SK-N-SH treated with all-trans-retinoic acid at 6 μM for 48 hours (cell line): Measurements from ENCODE around the gene CMIP.

ENCODE experiments used
- ATAC-seq: fragments of 200-7000 bp; cut with Tn5 transposase; 3 replicates; pipeline ENCODE4 v1.9.1; 2020; ENCODE audit warnings: mild to moderate bottlenecking, moderate library complexity
- ARNTL ChIP-seq: fragments of 450-650 bp; formaldehyde crosslinking; IDR thresholded peaks from 2 replicates; pipeline ENCODE4 v1.5.0; 2020; ENCODE audit warnings: low read depth, mild to moderate bottlenecking, moderate library complexity, borderline replicate concordance
- CSDC2 ChIP-seq: fragments of 250-450 bp; sonication (Bioruptor Pico); IDR thresholded peaks from 2 replicates; pipeline ENCODE4 v1.5.0; 2020; ENCODE audit warnings: mild to moderate bottlenecking, moderate library complexity
- ESRRG ChIP-seq: fragments of 250-450 bp; sonication (Bioruptor Pico); IDR thresholded peaks from 2 replicates; pipeline ENCODE4 v1.6.1; 2021; ENCODE audit warnings: mild to moderate bottlenecking
- GLIS3 ChIP-seq: fragments of 250-450 bp; sonication (Bioruptor Pico); IDR thresholded peaks from 2 replicates; pipeline ENCODE4 v1.5.0; 2020; ENCODE audit warnings: mild to moderate bottlenecking, moderate library complexity
- ISL1 ChIP-seq: fragments of 250-450 bp; sonication (Bioruptor Pico); IDR thresholded peaks from 2 replicates; pipeline ENCODE4 v2.1.2; 2022; ENCODE audit warnings: mild to moderate bottlenecking, moderate library complexity
- SNAI2 ChIP-seq: fragments of 250-450 bp; sonication (Bioruptor Pico); IDR thresholded peaks from 2 replicates; pipeline ENCODE4 v1.5.0; 2020; ENCODE audit warnings: mild to moderate bottlenecking, moderate library complexity
- TCF4 ChIP-seq: fragments of 250-450 bp; sonication (Bioruptor Pico); IDR thresholded peaks from 2 replicates; pipeline ENCODE4 v1.8.0; 2021; ENCODE audit warnings: mild to moderate bottlenecking, moderate library complexity, borderline replicate concordance
- ZC3H10 ChIP-seq: fragments of 250-450 bp; sonication (Bioruptor Pico); IDR thresholded peaks from 2 replicates; pipeline ENCODE4 v1.5.1; 2021; ENCODE audit warnings: mild to moderate bottlenecking, moderate library complexity
- ZFP3 ChIP-seq: fragments of 250-450 bp; sonication (Bioruptor Pico); IDR thresholded peaks from 2 replicates; pipeline ENCODE4 v1.5.0; 2020; ENCODE audit warnings: mild to moderate bottlenecking, moderate library complexity
- ZFP30 ChIP-seq: fragments of 450-650 bp; formaldehyde crosslinking; IDR thresholded peaks from 2 replicates; pipeline ENCODE4 v1.5.0; 2022; ENCODE audit warnings: mild to moderate bottlenecking, moderate library complexity
- ZNF565 ChIP-seq: fragments of 450-650 bp; formaldehyde crosslinking; conservative IDR thresholded peaks from 2 replicates; pipeline ENCODE4 v1.5.0; 2020; ENCODE audit warnings: low read depth, mild to moderate bottlenecking, moderate library complexity
- ZNF8 ChIP-seq: fragments of 450-650 bp; formaldehyde crosslinking; IDR thresholded peaks from 2 replicates; pipeline ENCODE4 v1.5.0; 2020; ENCODE audit warnings: mild to moderate bottlenecking, moderate library complexity
- TF ChIP-seq, protein P1 (sequence below): fragments of 250-450 bp; sonication (Bioruptor Pico); IDR thresholded peaks from 2 replicates; pipeline ENCODE4 v1.5.0; 2020; ENCODE audit warnings: mild to moderate bottlenecking, moderate library complexity
- TF ChIP-seq, protein P2 (sequence below): fragments of 250-450 bp; sonication (Bioruptor Pico); IDR thresholded peaks from 2 replicates; pipeline ENCODE4 v1.8.0; 2020; ENCODE audit warnings: mild to moderate bottlenecking, moderate library complexity, borderline replicate concordance
- TF ChIP-seq, protein P3 (sequence below): fragments of 250-450 bp; sonication (Bioruptor Pico); IDR thresholded peaks from 2 replicates; pipeline ENCODE4 v1.5.1; 2020; ENCODE audit warnings: low read depth, mild to moderate bottlenecking, moderate library complexity
- TF ChIP-seq, protein P4 (sequence below): fragments of 250-450 bp; sonication (Bioruptor Pico); IDR thresholded peaks from 2 replicates; pipeline ENCODE4 v1.5.1; 2021; ENCODE audit warnings: mild to moderate bottlenecking, moderate library complexity
- TF ChIP-seq, protein P5 (sequence below): fragments of 250-450 bp; sonication (Bioruptor Pico); IDR thresholded peaks from 2 replicates; pipeline ENCODE4 v1.8.0; 2021; ENCODE audit warnings: low read depth, mild to moderate bottlenecking, moderate library complexity, borderline replicate concordance

The CMIP gene

DNA sequence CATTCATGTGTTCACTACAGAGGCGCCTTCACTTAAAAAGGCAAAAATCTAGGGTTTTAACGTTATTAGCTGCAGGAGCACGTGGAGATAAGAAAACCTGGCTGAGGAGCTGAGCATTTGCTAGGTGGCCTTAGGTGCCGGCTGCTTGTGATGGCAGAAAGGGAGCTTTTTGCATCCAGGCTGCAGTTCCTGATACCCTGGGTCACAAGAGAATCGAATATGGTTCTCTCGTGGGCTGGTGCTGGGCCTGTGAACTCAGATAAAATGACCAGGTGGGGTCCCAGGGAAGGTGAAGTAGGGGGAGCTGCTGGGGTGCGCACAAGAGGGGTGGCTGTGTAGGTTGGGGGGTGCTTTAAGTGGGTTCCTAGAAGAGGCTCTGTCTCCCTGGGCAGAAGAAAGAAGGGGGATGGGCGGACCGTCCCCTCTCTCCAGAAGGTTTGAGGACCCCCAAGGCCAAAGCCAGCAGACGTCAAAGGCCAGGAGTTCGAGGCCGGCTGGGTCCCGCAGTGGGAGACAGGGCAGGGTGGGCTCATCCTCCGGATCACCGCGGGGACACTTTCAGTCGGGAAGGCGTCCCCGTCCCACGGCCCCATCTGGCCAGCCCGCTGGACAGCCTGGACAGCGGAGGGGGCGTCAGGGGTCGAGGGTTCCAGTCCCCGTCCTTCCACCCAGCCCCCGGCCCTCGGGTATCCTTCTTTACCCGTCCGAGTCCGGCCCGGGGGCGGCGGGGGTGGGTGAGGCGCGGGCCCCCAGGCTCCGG, 740 bp upstream of the CMIP start (continued):
- TF ChIP-seq, protein P1, sequence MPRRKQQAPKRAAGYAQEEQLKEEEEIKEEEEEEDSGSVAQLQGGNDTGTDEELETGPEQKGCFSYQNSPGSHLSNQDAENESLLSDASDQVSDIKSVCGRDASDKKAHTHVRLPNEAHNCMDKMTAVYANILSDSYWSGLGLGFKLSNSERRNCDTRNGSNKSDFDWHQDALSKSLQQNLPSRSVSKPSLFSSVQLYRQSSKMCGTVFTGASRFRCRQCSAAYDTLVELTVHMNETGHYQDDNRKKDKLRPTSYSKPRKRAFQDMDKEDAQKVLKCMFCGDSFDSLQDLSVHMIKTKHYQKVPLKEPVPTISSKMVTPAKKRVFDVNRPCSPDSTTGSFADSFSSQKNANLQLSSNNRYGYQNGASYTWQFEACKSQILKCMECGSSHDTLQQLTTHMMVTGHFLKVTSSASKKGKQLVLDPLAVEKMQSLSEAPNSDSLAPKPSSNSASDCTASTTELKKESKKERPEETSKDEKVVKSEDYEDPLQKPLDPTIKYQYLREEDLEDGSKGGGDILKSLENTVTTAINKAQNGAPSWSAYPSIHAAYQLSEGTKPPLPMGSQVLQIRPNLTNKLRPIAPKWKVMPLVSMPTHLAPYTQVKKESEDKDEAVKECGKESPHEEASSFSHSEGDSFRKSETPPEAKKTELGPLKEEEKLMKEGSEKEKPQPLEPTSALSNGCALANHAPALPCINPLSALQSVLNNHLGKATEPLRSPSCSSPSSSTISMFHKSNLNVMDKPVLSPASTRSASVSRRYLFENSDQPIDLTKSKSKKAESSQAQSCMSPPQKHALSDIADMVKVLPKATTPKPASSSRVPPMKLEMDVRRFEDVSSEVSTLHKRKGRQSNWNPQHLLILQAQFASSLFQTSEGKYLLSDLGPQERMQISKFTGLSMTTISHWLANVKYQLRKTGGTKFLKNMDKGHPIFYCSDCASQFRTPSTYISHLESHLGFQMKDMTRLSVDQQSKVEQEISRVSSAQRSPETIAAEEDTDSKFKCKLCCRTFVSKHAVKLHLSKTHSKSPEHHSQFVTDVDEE (CRISPR knock-in tag) = no peak
- TF ChIP-seq ISL1 (CRISPR knock-in tag) (no peak), ESRRG (CRISPR knock-in tag) (no peak), TCF4 (CRISPR knock-in tag) (no peak)

DNA sequence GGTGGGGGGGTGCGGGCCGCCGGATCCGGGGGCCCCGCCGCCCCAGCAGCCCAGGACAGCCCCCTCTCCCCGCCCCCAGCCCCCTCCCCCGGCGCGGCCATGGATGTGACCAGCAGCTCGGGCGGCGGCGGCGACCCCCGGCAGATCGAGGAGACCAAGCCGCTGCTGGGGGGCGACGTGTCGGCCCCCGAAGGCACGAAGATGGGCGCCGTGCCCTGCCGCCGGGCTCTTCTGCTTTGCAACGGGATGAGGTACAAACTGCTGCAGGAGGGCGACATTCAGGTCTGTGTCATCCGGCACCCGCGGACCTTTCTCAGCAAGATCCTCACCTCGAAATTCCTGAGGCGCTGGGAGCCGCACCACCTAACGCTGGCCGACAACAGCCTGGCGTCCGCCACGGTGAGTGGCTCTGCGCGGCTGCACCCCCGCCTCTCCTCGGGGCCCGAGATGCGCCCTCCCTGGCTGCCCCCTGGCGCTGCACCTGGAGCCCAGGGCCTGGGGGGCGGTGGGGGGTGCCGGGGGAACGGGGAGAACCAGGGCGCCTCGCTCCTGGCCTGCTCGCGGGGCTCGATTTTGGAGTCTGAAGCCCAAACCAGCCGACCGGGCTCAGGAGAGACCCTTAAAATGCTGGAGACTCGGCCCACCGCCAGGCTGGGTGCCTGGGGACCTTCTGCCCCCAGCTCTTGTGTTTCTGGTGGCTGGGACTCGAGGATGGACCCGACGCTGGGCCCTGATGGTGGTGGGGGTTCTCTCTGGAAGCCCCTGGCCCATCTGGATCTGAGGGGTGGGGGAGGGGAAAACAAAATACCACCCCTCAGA, 744 bp downstream of the CMIP start:
- peak; percentile 73 for ATAC-seq
- TF ChIP-seq ZNF565 (CRISPR knock-in tag) = no peak
- TF ChIP-seq, protein P2, sequence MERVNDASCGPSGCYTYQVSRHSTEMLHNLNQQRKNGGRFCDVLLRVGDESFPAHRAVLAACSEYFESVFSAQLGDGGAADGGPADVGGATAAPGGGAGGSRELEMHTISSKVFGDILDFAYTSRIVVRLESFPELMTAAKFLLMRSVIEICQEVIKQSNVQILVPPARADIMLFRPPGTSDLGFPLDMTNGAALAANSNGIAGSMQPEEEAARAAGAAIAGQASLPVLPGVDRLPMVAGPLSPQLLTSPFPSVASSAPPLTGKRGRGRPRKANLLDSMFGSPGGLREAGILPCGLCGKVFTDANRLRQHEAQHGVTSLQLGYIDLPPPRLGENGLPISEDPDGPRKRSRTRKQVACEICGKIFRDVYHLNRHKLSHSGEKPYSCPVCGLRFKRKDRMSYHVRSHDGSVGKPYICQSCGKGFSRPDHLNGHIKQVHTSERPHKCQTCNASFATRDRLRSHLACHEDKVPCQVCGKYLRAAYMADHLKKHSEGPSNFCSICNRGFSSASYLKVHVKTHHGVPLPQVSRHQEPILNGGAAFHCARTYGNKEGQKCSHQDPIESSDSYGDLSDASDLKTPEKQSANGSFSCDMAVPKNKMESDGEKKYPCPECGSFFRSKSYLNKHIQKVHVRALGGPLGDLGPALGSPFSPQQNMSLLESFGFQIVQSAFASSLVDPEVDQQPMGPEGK (CRISPR knock-in tag) = peak; percentile 35; the same call in 1 of the 2 replicates

DNA sequence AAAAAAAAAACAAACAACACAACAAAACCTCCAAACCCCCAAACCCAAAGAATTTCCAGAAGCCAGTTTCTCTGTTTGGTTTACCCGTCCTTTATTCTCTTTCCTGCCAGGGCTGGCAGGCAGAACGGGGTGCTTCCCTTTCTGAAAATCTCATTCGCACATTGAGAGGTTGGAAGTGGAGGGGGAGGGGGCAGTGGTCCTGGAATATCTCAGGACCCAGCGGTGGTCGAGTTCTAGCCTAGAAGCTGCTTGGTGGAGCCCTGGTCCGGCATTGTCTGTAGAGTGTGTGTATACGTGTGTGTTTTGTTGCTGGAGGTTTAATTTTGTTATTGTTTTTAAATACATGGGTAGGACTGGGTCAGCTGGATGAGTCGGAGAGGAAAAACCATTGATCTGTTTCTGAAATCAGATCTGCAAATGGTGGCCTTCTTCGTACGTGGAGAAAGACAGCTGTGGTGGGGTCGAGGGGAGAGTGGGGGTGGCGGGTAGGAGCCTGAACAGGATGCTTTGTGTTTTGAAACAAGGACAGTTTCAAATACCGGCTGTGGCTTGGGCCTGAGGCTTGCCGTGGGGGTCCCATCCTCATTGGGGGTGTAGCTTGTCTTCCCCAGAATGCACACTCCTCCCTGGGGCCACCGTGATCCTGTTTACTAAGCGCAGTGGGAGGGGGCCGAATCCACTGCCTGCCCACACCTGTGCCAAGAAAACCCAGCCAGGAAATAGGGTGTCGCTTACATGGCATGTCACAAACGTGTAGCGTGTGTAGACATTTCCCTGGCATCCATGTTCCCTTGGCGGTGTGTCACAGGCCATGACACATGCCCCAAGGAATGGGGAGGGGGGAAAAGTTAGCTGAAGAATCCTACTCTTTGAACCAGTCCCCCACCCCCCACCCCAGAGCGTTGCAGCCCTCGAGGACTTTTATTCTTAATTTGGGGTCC, 1.6 kb downstream of the CMIP start:
- peak; percentile 33 for ATAC-seq
- TF ChIP-seq ISL1 (CRISPR knock-in tag) (no peak), TCF4 (CRISPR knock-in tag) (no peak), ZC3H10 (CRISPR knock-in tag) (no peak), ZNF8 (CRISPR knock-in tag) (no peak), SNAI2 (CRISPR knock-in tag) (no peak), ZNF565 (CRISPR knock-in tag) (no peak), ARNTL (CRISPR knock-in tag) (no peak)
- TF ChIP-seq, protein P2 (CRISPR knock-in tag) = no peak
- TF ChIP-seq, all 23 proteins: peak for 0

DNA sequence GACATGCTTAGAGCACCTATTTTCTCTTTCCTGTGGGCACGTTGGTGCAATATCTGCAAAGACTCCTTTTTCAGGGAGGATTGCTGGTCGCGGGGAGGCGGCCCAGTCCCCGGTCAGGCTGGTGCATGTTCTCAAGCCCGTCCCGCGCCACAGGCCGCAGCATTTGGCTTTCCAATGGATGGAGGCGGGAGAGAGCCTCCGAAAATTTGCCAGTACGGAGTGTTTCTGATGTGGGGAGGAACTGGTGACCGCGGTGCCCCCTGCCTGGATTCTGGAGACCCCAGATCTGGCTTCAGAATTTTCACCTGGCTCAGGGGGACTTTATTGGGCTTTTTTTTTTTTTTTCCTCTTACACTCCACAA, 2.3 kb downstream of the CMIP start:
- no peak for ATAC-seq
- TF ChIP-seq, protein P2 (CRISPR knock-in tag) = no peak
- no peak for TF ChIP-seq ARNTL (CRISPR knock-in tag)
- TF ChIP-seq CSDC2 (CRISPR knock-in tag) = no peak
- no peak for TF ChIP-seq TCF4 (CRISPR knock-in tag)
- no peak for TF ChIP-seq ZFP30
- TF ChIP-seq, protein P3, sequence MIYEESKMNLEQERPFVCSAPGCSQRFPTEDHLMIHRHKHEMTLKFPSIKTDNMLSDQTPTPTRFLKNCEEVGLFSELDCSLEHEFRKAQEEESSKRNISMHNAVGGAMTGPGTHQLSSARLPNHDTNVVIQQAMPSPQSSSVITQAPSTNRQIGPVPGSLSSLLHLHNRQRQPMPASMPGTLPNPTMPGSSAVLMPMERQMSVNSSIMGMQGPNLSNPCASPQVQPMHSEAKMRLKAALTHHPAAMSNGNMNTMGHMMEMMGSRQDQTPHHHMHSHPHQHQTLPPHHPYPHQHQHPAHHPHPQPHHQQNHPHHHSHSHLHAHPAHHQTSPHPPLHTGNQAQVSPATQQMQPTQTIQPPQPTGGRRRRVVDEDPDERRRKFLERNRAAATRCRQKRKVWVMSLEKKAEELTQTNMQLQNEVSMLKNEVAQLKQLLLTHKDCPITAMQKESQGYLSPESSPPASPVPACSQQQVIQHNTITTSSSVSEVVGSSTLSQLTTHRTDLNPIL (CRISPR knock-in tag) = no peak
- TF ChIP-seq, protein P4, sequence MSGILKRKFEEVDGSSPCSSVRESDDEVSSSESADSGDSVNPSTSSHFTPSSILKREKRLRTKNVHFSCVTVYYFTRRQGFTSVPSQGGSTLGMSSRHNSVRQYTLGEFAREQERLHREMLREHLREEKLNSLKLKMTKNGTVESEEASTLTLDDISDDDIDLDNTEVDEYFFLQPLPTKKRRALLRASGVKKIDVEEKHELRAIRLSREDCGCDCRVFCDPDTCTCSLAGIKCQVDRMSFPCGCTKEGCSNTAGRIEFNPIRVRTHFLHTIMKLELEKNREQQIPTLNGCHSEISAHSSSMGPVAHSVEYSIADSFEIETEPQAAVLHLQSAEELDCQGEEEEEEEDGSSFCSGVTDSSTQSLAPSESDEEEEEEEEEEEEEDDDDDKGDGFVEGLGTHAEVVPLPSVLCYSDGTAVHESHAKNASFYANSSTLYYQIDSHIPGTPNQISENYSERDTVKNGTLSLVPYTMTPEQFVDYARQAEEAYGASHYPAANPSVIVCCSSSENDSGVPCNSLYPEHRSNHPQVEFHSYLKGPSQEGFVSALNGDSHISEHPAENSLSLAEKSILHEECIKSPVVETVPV (CRISPR knock-in tag) = no peak
- TF ChIP-seq ZFP3 (CRISPR knock-in tag) = no peak
- TF ChIP-seq, protein P5, sequence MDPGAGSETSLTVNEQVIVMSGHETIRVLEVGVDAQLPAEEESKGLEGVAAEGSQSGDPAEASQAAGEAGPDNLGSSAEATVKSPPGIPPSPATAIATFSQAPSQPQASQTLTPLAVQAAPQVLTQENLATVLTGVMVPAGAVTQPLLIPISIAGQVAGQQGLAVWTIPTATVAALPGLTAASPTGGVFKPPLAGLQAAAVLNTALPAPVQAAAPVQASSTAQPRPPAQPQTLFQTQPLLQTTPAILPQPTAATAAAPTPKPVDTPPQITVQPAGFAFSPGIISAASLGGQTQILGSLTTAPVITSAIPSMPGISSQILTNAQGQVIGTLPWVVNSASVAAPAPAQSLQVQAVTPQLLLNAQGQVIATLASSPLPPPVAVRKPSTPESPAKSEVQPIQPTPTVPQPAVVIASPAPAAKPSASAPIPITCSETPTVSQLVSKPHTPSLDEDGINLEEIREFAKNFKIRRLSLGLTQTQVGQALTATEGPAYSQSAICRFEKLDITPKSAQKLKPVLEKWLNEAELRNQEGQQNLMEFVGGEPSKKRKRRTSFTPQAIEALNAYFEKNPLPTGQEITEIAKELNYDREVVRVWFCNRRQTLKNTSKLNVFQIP (CRISPR knock-in tag) = no peak
- TF ChIP-seq ISL1 (CRISPR knock-in tag) = no peak
- TF ChIP-seq SNAI2 (CRISPR knock-in tag) = no peak
- TF ChIP-seq GLIS3 (CRISPR knock-in tag) = no peak
